ENCODE data around the gene ECPAS.
"Not testable (repeated sequence)": the region's sequence is repeated elsewhere in the genome, so short reads cannot be mapped to it uniquely, and the experiment has no call there.

ECPAS gene

DNA sequence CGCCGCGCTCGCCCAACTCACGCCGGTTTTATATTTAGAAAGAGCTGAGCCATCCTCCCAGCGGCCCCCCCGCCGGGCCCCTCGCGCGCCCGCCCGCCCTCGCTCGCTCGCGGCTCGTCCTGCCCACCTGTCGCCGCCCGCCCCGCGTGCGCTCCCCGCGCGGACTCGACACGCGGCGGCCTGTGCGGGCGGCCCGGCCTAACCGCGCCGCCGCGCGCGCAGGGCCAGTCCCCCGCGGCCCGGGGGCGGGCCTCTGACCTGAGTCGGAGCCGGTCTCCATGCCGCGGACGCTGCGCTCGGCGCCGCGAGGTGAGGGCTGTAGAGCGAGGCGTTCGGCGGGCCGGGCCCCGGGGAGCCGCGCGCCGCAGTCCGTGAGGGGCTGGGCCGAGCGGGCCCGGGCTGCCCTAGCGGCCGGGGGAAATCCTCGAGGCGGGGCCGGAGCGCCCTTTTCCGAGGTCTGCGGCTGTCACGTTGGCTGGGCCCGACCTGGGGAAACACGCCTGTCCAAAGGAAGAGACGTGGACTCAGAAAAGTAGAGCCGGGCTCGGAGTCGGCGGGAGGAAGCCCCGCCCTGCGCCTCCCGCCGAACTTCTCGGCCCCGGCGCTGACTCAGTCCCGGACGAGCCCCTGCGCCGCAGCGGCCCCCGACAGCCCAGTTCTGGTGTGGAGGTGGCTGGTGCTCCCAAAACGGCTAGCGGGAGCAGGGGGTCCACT, at the start of gene ECPAS:
ECPAS (minus strand) TSS at position 526 of the 714 bp plus-strand sequence. CDS start 11,465 bp downstream, outside the sequence.
- in situ Hi-C loops (cut with MboI; ENCODE audit: low sequenced_read_pairs): no loop called here

- in situ Hi-C loops (cut with MboI; ENCODE audit: low sequenced_read_pairs): no loop called here
Observed at GRCh38 chr9:111533099-111533790, 49.1 kb upstream of the ECPAS start.

DNA sequence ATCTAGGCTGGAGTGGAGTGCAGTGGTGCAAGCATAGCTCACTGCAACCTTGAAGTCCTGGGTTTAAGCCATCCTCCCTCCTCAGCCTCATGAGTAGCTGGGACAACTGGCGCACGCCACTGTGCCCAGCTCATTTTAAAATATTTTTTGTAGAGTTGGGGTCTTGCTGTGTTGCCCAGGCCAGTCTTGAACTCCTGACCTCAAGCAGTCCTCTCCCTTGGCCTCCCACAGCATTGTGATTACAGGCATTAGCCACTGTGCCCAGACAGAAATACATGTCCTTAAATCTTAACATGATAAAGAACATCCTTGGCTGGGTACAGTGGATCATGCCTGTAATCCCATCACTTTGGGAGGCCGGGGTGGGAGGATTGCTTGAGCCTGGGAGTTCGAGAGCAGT, 47.5 kb upstream of the ECPAS start:
- in situ Hi-C loops (cut with MboI; ENCODE audit: low sequenced_read_pairs): no loop called here

GRCh38 chr9:111529787-111530186, 45.6 kb upstream of the ECPAS start:
- in situ Hi-C loops (cut with MboI; ENCODE audit: low sequenced_read_pairs): no loop called here

DNA sequence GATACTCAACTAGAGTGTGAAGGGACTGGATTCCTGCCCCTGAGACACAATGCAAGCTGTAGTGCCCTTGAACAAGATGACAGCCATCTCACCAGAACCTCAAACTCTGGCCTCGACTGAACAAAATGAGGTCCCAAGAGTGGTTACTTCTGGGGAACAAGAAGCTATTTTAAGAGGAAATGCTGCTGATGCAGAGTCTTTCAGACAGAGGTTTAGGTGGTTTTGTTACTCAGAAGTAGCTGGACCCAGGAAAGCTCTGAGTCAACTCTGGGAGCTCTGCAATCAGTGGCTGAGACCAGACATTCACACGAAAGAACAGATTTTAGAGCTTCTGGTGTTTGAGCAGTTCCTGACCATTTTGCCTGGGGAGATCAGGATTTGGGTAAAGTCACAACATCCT, 43.2 kb upstream of the ECPAS start:
- in situ Hi-C loops (cut with MboI; ENCODE audit: low sequenced_read_pairs): no loop called here

- in situ Hi-C loops (cut with MboI; ENCODE audit: low sequenced_read_pairs): no loop called here
Observed at GRCh38 chr9:111525056-111525977, 41.1 kb upstream of the ECPAS start, which contains the start of gene ZNF483. ZNF483 (plus strand) TSS chr9:111525179; CDS start chr9:111527396, 2,217 bp downstream.

DNA sequence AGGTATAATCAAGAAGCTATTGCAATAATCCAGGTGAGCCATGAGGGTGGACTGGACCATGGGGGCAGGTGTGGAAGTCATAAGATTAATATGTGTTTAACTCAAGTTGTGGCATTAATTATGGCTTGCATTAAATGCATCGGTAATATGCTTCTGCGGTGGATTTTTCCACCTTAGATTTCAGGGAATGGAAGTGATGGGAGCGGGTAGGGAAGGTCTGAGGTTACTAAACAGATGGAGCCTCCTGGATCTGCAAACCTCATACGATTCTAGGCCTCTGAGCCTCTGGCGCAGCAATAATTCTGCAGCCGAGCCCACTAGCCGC, 40.5 kb upstream of the ECPAS start:
- in situ Hi-C loops (cut with MboI; ENCODE audit: low sequenced_read_pairs): no loop called here

DNA sequence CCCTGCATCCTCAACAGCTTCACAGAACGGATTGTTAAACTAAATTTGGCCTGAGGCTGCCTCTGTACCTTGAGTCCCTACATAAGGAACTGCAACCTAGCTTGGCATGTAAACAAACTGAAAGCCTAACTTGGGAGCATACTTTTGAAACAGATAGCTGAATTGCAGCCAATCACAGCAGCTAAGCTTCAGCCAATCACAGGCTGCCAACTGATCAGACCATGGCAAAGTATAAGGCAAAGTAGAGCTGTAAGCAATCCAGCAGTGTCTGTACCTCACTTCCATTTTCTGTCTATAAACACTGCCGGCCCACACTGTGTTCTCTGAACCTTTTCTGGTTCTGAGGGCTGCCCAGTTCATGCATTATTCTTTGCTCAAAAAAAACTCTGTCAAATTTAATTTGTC, 31.9 kb upstream of the ECPAS start:
- in situ Hi-C loops (cut with MboI; ENCODE audit: low sequenced_read_pairs): no loop called here

- in situ Hi-C loops (cut with MboI; ENCODE audit: low sequenced_read_pairs): no loop called here
Observed at GRCh38 chr9:111514967-111515366, 30.8 kb upstream of the ECPAS start.

DNA sequence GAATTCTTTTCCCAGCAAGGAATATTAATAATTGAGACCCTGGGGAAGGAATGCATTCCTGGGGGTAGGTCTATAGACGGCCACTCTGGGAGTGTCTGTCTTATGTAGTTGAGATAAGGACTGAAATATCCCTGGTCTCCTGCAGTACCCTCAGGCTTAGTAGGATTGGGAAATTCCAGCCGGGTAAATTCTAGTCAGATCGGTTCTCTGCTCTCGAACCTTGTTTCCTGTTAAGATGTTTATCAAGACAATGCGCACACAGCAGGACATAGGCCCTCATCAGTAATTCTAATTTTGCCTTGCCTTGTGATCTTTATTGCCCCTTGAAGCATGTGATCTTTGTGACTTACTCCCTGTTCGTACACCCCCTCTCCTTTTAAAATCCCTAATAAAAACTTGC, 27.4 kb upstream of the ECPAS start:
- in situ Hi-C loops (cut with MboI; ENCODE audit: low sequenced_read_pairs): not testable (repeated sequence)

GRCh38 chr9:111502506-111502905, 18.3 kb upstream of the ECPAS start:
- in situ Hi-C loops (cut with MboI; ENCODE audit: low sequenced_read_pairs): no loop called here

DNA sequence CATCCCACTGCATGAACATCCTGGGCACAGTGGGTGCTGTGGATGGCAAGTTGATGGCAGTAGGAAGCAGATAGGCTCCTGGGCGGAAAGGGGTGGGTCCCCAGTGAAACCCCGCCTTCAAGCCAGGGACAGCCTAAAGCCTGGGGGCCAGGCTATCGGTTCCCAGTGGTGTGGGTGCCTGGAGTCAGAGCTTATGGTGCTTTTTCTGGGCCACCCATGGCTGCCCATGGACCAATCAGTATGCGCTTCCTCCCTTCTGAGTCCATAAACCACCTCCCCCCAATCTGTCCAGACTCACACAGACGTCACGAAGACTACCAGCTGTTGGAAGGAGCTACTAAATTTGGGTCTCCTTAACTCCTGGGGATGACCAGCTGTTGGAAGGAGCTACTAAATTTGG, 17.5 kb upstream of the ECPAS start:
- in situ Hi-C loops (cut with MboI; ENCODE audit: low sequenced_read_pairs): no loop called here

DNA sequence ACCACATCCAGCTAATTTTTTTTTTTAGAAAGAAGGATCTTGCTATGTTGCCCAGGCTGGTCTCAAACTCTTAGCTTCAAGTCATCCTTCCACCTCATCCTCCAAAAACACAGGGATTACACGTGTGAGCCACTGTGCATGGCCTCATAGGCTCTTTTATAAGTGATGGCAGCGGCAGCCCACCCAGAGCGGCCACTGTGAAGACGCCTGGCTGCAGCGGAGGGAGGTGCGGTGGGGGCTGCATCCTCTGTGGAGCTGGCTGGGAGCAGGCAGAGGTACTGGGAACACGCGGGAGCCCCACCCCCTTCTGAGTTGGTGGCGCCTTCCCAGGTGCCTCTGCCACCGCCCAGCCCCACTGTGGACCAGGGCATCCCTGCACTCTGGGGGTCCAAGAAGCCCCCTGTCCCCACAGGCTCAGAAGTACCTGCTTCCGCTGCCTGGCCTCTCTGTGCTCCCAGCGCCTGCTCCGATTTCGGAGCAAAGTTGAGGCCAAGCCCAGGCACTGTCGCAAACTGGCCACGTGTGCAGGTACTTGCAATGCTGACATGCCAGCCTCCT, 16.9 kb upstream of the ECPAS start:
- in situ Hi-C loops (cut with MboI; ENCODE audit: low sequenced_read_pairs): no loop called here

DNA sequence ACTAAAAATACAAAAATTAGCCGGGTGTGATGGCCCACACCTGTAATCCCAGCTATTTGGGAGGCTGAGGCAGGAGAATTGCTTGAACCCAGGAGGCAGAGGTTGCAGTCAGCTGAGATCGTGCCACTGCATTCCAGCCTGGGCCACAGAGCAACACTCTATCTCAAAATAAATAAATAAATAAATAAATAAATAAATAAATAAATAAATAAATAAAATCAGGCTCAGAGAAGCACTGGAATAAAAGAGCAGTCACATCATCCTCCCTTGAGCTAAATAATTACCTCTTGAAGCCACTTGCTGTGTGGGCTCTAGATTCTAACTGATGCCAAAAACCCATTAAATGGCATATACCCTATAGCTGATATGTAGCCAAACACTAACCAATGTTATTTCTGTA, 13.0 kb upstream of the ECPAS start:
- in situ Hi-C loops (cut with MboI; ENCODE audit: low sequenced_read_pairs): not testable (repeated sequence)

GRCh38 chr9:111484572-111484894, 350 bp upstream of the ECPAS start:
- in situ Hi-C loops (cut with MboI; ENCODE audit: low sequenced_read_pairs): no loop called here

DNA sequence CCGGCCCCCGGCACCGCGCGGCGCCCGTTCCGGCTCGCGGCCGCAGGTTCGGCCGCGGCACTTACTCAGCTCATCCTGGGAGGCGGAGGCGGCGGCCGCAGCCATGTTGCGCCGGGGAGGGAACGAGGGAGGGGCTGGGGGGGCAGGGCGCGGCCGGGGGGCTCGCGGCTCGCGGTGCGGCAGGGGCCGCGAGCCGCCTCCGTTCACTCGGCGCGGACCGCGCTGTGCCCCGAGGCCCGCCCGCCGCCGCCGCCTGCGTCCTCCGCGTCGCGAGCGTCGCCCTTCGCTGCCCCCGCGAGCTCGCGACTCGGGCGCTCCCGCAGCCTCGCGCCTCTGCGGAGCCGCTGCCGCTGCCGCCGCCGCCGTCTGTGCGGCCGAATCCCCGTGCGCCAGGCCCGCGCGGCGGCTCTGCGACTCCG, 735 bp downstream of the ECPAS start:
- in situ Hi-C loops (cut with MboI; ENCODE audit: low sequenced_read_pairs): no loop called here

- in situ Hi-C loops (cut with MboI; ENCODE audit: low sequenced_read_pairs): no loop called here
Observed at GRCh38 chr9:111482694-111483438, 1.3 kb downstream of the ECPAS start.

- in situ Hi-C loops (cut with MboI; ENCODE audit: low sequenced_read_pairs): no loop called here
Observed at GRCh38 chr9:111481885-111482636, 2.1 kb downstream of the ECPAS start.

DNA sequence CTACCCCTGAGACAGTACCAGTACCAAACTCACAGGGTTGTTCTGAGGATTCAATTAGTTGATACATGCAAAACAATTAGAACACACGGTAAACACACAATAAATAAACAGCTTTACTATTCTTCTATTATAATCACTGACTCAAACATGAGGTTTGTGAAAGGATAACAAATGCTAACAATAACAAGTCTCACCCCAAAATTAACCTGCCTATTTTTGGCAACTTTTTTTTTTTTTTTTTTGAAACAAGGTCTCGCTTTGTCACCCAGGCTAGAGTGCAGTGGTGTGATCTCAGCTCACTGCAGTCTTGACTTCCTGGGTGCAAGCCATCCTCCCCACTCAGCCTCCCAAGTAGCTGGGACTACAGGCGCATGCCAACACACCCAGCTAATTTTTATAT, 6.5 kb downstream of the ECPAS start:
- in situ Hi-C loops (cut with MboI; ENCODE audit: low sequenced_read_pairs): no loop called here

DNA sequence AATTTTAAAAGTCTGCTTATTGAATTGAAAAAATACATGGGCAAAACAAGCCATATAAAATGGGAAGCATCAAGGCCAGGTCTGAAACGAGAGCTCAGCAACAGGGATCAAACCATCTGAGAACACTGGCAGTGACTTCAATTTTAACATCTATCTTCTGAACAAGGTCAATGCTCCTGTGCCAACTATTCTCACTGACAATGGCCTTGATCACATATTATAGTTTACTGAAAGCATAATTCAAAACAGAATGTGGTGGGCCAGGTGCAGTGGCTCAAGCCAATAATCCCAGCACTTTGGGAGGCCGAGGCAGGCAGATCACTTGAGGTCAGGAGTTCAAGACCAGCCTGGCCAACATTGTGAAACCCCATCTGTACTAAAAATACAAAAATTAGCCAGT, 9.0 kb downstream of the ECPAS start:
- in situ Hi-C loops (cut with MboI; ENCODE audit: low sequenced_read_pairs): no loop called here
